H9 (cell line): ENCODE data around the gene BRAT1. TPM values are rescaled to one million over a fixed set of nuclear protein-coding genes. Genes with fewer than 3 reads are reported as not detected.
A peak's percentile ranks its signal among the peaks of the same experiment; 100 is the strongest.

Source experiments
- DNase-seq: peaks from one replicate; pipeline ENCODE4 v3.0.0-alpha.2; 2017
- H2AFZ ChIP-seq: one replicate; pipeline ENCODE4 v1.6.1; 2013; ENCODE audit warnings: mild to moderate bottlenecking, low read length, control low read depth, moderate library complexity
- H2AK5ac ChIP-seq: 2 replicates; pipeline ENCODE4 v1.6.1; 2013; ENCODE audit warnings: low read length, control low read depth, mixed read lengths; ENCODE audit not compliant: insufficient read length
- H2BK120ac ChIP-seq: one replicate; pipeline ENCODE4 v1.6.1; 2013; ENCODE audit warnings: low read depth, mild to moderate bottlenecking, low read length, control low read depth, inconsistent platforms; ENCODE audit not compliant: poor library complexity, severe bottlenecking
- H2BK12ac ChIP-seq: 2 replicates; pipeline ENCODE4 v1.6.1; 2013; ENCODE audit warnings: low read length, control low read depth, mixed read lengths, low read depth; ENCODE audit not compliant: insufficient read length
- H2BK15ac ChIP-seq: 2 replicates; pipeline ENCODE4 v1.6.1; 2013; ENCODE audit warnings: low read depth, low read length, control low read depth
- H2BK20ac ChIP-seq: one replicate; pipeline ENCODE4 v1.6.1; 2013; ENCODE audit warnings: low read depth, mild to moderate bottlenecking, low read length, control low read depth, inconsistent platforms; ENCODE audit not compliant: poor library complexity, severe bottlenecking
- H2BK5ac ChIP-seq: 2 replicates; pipeline ENCODE4 v1.6.1; 2013; ENCODE audit warnings: low read length, control low read depth, mixed read lengths; ENCODE audit not compliant: insufficient read length
- H3K14ac ChIP-seq: 2 replicates; pipeline ENCODE4 v1.6.1; 2013; ENCODE audit warnings: low read length, control low read depth; ENCODE audit not compliant: insufficient read depth
- H3K18ac ChIP-seq: 2 replicates; pipeline ENCODE4 v1.6.1; 2013; ENCODE audit warnings: low read depth, mild to moderate bottlenecking, mixed read lengths, low read length, control low read depth; ENCODE audit not compliant: insufficient read length
- H3K23ac ChIP-seq: 2 replicates; pipeline ENCODE4 v1.6.1; 2013; ENCODE audit warnings: low read length, control low read depth, mixed read lengths, low read depth; ENCODE audit not compliant: insufficient read length
- H3K23me2 ChIP-seq: 2 replicates; pipeline ENCODE4 v1.6.1; 2013; ENCODE audit warnings: low read depth, mild to moderate bottlenecking, mixed read lengths, low read length, control low read depth; ENCODE audit not compliant: insufficient read length, poor library complexity, severe bottlenecking
- H3K27ac ChIP-seq: 2 replicates; pipeline ENCODE4 v1.5.1; 2013; ENCODE audit warnings: low read length, control low read depth, mixed read lengths, low read depth; ENCODE audit not compliant: insufficient read length
- H3K27me3 ChIP-seq: 2 replicates; pipeline ENCODE4 v1.6.1; 2013; ENCODE audit warnings: low read length, control low read depth, inconsistent platforms; ENCODE audit not compliant: insufficient read depth
- H3K4ac ChIP-seq: 2 replicates; pipeline ENCODE4 v1.6.1; 2013; ENCODE audit warnings: low read depth, mild to moderate bottlenecking, control low read depth, inconsistent platforms, low read length, moderate library complexity
- H3K4me1 ChIP-seq: 2 replicates; pipeline ENCODE4 v1.6.1; 2013; ENCODE audit warnings: low read length, control low read depth, inconsistent platforms; ENCODE audit not compliant: insufficient read depth
- H3K4me2 ChIP-seq: 2 replicates; pipeline ENCODE4 v1.6.1; 2013; ENCODE audit warnings: low read length, control low read depth, mixed read lengths; ENCODE audit not compliant: insufficient read length, insufficient read depth
- H3K56ac ChIP-seq: 2 replicates; pipeline ENCODE4 v1.6.1; 2013; ENCODE audit warnings: low read depth, mild to moderate bottlenecking, mixed read lengths, low read length, control low read depth; ENCODE audit not compliant: insufficient read length
- H3K79me1 ChIP-seq: 2 replicates; pipeline ENCODE4 v1.6.1; 2013; ENCODE audit warnings: low read depth, mild to moderate bottlenecking, moderate library complexity, low read length, control low read depth, inconsistent platforms; ENCODE audit not compliant: insufficient read depth, poor library complexity, severe bottlenecking
- H3K79me2 ChIP-seq: 2 replicates; pipeline ENCODE4 v1.6.1; 2013; ENCODE audit warnings: low read length, control low read depth, inconsistent platforms; ENCODE audit not compliant: insufficient read depth
- H3K9ac ChIP-seq: 2 replicates; pipeline ENCODE4 v1.6.1; 2013; ENCODE audit warnings: low read length, control low read depth, mixed read lengths; ENCODE audit not compliant: insufficient read length; ENCODE audit errors: extremely low read depth
- H3K9me3 ChIP-seq: one replicate; pipeline ENCODE4 v1.6.1; 2013; ENCODE audit warnings: low read depth, low read length, inconsistent platforms; ENCODE audit not compliant: control insufficient read depth
- H3T11ph ChIP-seq: one replicate; pipeline ENCODE4 v1.6.1; 2013; ENCODE audit warnings: mild to moderate bottlenecking, low read length, control low read depth, inconsistent platforms
- H4K20me1 ChIP-seq: one replicate; pipeline ENCODE4 v1.6.1; 2013; ENCODE audit not compliant: control insufficient read depth, insufficient read length, insufficient read depth
- H4K5ac ChIP-seq: 2 replicates; pipeline ENCODE4 v1.6.1; 2013; ENCODE audit warnings: low read depth, mild to moderate bottlenecking, mixed read lengths, low read length, control low read depth; ENCODE audit not compliant: insufficient read length
- H4K8ac ChIP-seq: replicated peaks from 2 replicates; pipeline ENCODE4 v1.6.1; 2013; ENCODE audit warnings: low read length, control low read depth, mixed read lengths, low read depth; ENCODE audit not compliant: insufficient read length
- H4K91ac ChIP-seq: 2 replicates; pipeline ENCODE4 v1.6.1; 2013; ENCODE audit warnings: low read depth, mild to moderate bottlenecking, moderate library complexity, mixed read lengths, low read length, control low read depth; ENCODE audit not compliant: insufficient read length
- H3K27ac Mint-ChIP-seq, 3 experiments: 2 replicates in 2 of 3; 3 replicates in 1 of 3; pipeline ENCODE4 v1.8.0; 2020 to 2021; ENCODE audit warnings: mixed read lengths in 3 of 3, mild to moderate bottlenecking in 1 of 3, moderate library complexity in 1 of 3
- H3K27me3 Mint-ChIP-seq: 2 replicates; pipeline ENCODE4 v1.8.0; 2021; ENCODE audit warnings: low read depth, mild to moderate bottlenecking, moderate library complexity, mixed read lengths
- H3K36me3 Mint-ChIP-seq, 3 experiments: 2 replicates in 2 of 3; 3 replicates in 1 of 3; pipeline ENCODE4 v1.8.0; 2020 to 2021; ENCODE audit warnings: low read depth in 3 of 3, mixed read lengths in 3 of 3; ENCODE audit not compliant: insufficient read depth in 1 of 3
- H3K4me1 Mint-ChIP-seq, 2 experiments: 2 replicates each; pipeline ENCODE4 v1.8.0; 2020; ENCODE audit warnings: mixed read lengths in 2 of 2
- H3K4me3 Mint-ChIP-seq, 2 experiments: 2 replicates in 1 of 2; 3 replicates in 1 of 2; pipeline ENCODE4 v1.8.0; 2020 to 2021; ENCODE audit warnings: mild to moderate bottlenecking in 2 of 2, mixed read lengths in 2 of 2, moderate library complexity in 1 of 2
- H3K9me3 Mint-ChIP-seq, 2 experiments: 2 replicates in 1 of 2; 3 replicates in 1 of 2; pipeline ENCODE4 v1.8.0; 2020; ENCODE audit warnings: mild to moderate bottlenecking in 2 of 2, mixed read lengths in 2 of 2, moderate library complexity in 1 of 2
- CTCF ChIP-seq: fragments of 200-600 bp; sonication (generic); conservative IDR thresholded peaks from 3 replicates; pipeline ENCODE4 v1.8.0; 2021; ENCODE audit warnings: antibody characterized with exemption, mild to moderate bottlenecking
- WGBS: extraction: QIAGEN DNeasy Blood & Tissue Kit; methylation state at CpG from one replicate; pipeline ENCODE4 v1.1.7; 2013; ENCODE audit warnings: missing lambda C conversion rate, low lambda C conversion rate, mixed read lengths; ENCODE audit not compliant: insufficient read length; ENCODE audit errors: extremely low coverage; 5-methylcytosine and 5-hydroxymethylcytosine counted together
- total RNA-seq: library from RNA; stranded (reverse); gene quantifications from 2 replicates; pipeline ENCODE4 v1.2.1, GENCODE V29; 2021

BRAT1 gene
- total RNA-seq, 1 experiment from 2014 or later: 41.2 TPM

- no peak for DNase-seq
- Histone ChIP-seq H3K9me3 (no peaks in the 10 kb centered on the region), H3K18ac (no peak overlapping the region), H3K79me1 (no peaks in the 10 kb centered on the region), H3K4me1 (no peaks in the 10 kb centered on the region), H3K23me2 (no peaks in the 10 kb centered on the region), H3K14ac (no peak overlapping the region), H2BK15ac (no peak overlapping the region), H3K27ac (no peak overlapping the region), H4K8ac (no peak overlapping the region), H3K56ac (no peak overlapping the region), H3K9ac (no peak overlapping the region), H2BK20ac (no peak overlapping the region), H3K23ac (no peak overlapping the region), H3K27me3 (no peaks in the 10 kb centered on the region), H3K4ac (no peak overlapping the region), H4K20me1 (no peaks in the 10 kb centered on the region), H3T11ph (no peak overlapping the region), H2BK120ac (no peak overlapping the region), H4K5ac (no peak overlapping the region), H2AFZ (no peak overlapping the region), H2BK5ac (no peak overlapping the region), H4K91ac (no peak overlapping the region), H2BK12ac (no peak overlapping the region), H3K79me2 (no peaks in the 10 kb centered on the region), H3K4me2 (no peak overlapping the region), H2AK5ac (no peak overlapping the region)
- no CpG with 5 or more reads among the region's 11 CpGs for WGBS
- Mint-ChIP-seq H3K27ac (peak overlapping the region in 2 of 3 experiments; percentile 53; a peak in 2 of 7 replicates), H3K27me3 (no peaks in the 10 kb centered on the region), H3K9me3 (peaks cover 0 to 3% of the 10 kb centered on the region in 2 experiments; a peak in 3 of 5 replicates), H3K36me3 (peaks cover 0 to 3% (median 0%) of the 10 kb centered on the region in 3 experiments; a peak in 3 of 7 replicates), H3K4me1 (peaks cover 4 to 6% of the 10 kb centered on the region in 2 experiments), H3K4me3 (no peak overlapping the region)
- TF ChIP-seq CTCF: no peak
Measured at GRCh38 chr7:2580636-2581035, 25.3 kb upstream of the BRAT1 start.
